ENCODE data around the gene SLC6A19. TPM values are rescaled to one million over a fixed set of nuclear protein-coding genes. Genes with fewer than 3 reads are reported as not detected.

Gene SLC6A19
- total RNA-seq, 1 experiment from 2014 or later = not detected

DNA sequence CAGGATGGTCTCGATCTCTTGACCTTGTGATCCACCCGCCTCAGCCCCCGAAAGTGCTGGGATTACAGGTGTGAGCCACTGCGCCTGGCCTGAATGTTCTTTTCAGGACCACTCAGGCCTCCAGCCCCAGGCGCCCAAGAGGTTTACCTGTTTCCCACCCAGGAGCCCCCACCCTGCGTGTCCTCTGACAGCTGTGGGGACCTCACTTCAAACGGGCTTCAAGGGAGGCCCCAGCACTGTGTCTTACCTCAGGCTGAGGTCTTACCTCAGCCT is 19.1 kb upstream of the SLC6A19 start:
- Histone ChIP-seq H3K9me3 (replicated peaks) (no peaks in the 10 kb centered on the region), H3K27ac (no peak overlapping the region), H3K4me3 (no peak overlapping the region), H3K27me3 (no peaks in the 10 kb centered on the region), H3K4me1 (no peaks in the 10 kb centered on the region), H3K36me3 (no peaks in the 10 kb centered on the region)
- DNase-seq = no peak

DNA sequence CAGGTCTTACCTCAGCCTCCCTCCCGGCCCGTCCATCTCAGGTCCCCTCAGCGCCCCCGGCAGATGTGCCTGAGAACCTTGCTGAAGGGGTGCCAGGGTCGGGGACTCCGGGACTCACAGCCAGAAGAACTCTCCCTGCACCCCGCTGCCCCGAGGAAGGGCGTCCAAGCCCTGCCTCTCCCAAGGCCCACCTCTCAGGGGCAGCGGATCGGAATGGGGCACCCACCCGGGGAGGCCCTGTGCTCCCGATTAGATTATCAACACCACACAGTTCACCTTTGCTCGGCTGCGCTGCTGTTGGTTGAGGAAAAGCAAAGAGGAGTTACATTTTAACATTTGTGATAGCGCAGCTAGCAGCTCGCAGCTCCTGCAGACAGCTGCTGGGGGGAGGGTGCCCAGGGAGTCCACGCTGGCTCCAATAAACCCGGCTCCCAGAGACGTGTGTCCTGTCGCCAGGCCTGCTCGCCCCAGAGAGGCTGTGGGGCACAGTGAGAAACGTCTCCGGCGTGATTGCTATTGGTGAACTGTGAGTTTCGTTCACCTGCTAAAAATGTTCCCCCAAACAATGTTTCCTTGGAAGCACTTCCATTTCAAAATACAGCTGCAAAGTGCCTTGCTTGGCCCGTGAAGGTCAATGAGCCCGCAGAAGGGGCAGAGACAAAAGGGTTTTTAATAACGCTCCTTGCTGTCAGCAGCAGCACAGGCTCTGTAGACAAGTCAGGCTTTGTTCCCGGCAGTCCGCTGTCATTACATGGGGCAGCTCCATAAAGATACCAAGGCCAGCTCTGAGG is 18.6 kb upstream of the SLC6A19 start:
- H3K4me3 ChIP-seq = no peak overlapping the region
- peak in 1 of 2 experiments; percentile 31 for DNase-seq
- no peaks in the 10 kb centered on the region for H3K36me3 ChIP-seq
- no peak overlapping the region for H3K27ac ChIP-seq
- H3K9me3 ChIP-seq (replicated peaks) = no peaks in the 10 kb centered on the region
- no peaks in the 10 kb centered on the region for H3K27me3 ChIP-seq
- H3K4me1 ChIP-seq = no peaks in the 10 kb centered on the region

DNA sequence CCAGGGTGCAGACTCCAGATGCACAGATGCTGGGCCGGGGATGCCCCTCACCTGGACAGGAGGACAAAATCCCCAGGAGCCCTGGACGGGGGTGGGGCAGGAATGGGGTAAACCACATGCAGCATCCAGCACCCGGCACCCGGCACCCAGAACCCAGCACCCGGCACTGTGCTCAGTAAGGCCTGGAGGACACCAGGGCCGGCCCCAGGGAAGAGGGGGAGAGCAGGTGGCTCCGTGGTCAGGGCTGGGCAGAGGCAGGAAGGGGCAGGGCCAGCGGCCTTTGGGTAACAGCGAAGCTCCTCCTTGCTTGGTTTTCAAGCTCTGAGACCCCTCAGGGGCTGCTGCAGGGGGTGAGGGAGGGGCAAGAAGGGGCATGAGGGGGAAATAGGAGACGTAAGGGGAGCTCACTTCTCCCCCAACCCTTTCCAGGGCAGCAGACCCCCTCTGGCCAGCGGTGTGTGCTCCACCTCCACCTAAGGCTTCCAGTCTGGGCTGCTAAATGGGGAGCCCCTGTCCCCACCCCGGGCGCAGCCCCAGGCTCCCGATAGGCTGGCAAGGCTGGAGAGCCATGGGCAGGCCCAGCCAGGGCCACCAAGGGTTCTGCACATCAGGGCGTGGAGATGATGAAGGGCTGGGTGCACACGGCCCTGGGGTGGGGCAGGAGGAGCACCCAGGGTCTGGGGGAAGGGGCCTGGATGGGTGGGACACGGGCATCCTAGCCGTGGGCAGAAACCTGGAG is 17.8 kb upstream of the SLC6A19 start:
- H3K4me1 ChIP-seq = no peaks in the 10 kb centered on the region
- no peak overlapping the region for H3K4me3 ChIP-seq
- H3K27ac ChIP-seq = no peak overlapping the region
- DNase-seq = no peak
- H3K27me3 ChIP-seq = no peaks in the 10 kb centered on the region
- H3K9me3 ChIP-seq (replicated peaks) = no peaks in the 10 kb centered on the region
- H3K36me3 ChIP-seq = no peaks in the 10 kb centered on the region

DNA sequence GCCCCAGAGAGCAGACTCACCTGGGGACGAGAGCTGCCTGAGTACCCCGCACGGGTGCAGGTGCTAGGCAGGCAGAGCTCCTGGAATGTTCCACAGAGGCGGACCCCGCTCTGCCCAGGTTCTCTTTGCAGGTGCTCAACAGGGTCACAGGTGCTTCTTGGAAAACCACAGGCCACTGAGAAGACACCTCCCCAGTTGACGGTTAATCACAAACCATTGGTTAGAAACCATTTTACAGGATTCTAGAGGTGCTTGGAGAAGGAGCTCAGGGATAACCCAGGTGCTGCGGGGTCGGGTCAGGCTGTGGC is 17.3 kb upstream of the SLC6A19 start:
- H3K9me3 ChIP-seq (replicated peaks) = no peaks in the 10 kb centered on the region
- no peak for DNase-seq
- H3K27ac ChIP-seq = no peak overlapping the region
- no peaks in the 10 kb centered on the region for H3K27me3 ChIP-seq
- no peaks in the 10 kb centered on the region for H3K4me1 ChIP-seq
- H3K36me3 ChIP-seq = no peaks in the 10 kb centered on the region
- no peak overlapping the region for H3K4me3 ChIP-seq

DNA sequence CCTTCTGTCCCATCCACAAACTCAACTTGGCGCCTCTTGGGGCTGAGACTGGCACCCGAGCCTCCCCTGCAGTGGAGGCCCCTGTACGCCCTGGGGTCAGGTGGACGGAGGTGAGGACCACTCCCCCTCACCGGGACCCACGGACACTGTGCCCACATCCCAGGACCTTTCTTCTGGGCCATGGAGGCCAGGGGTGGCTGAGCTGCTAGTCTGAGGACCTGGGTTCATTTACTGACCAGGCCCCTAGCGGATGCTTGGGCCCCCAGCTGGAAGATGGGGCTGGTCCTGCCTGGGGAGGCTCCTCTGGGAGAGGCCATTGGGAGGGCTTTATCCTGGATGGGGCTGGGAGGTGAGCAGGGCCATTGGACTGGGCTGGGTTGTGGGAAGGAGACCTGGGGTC is 16.9 kb upstream of the SLC6A19 start:
- DNase-seq = no peak
- Histone ChIP-seq H3K27me3 (no peaks in the 10 kb centered on the region), H3K27ac (no peak overlapping the region), H3K36me3 (no peaks in the 10 kb centered on the region), H3K9me3 (replicated peaks) (no peaks in the 10 kb centered on the region), H3K4me3 (no peak overlapping the region), H3K4me1 (no peaks in the 10 kb centered on the region)

DNA sequence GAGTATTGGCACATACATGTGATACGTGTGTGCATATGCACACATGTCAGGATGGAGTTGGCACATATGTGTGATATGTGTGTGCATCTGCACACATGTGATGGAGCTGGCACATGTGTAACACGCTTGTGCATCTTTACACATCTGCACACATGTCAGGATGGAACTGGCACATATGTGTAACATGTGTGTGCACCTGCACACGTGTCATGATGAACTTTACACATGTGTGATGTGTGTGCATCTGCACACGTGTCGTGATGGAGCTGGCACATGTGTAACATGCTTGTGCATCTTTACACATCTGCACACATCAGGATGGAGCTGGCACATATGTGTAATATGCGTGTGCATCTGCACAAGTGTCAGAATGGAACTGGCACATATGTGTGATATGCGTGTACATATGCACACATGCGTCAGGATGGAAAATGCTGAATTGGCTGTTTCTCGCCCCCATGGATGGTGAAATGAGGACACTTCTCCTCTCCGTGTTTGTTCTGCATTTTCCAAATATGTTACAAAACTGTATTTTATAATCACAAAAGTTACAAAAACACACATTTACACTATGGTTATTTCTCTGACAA is 16.3 kb upstream of the SLC6A19 start:
- Histone ChIP-seq H3K9me3 (replicated peaks) (no peaks in the 10 kb centered on the region), H3K27ac (no peak overlapping the region), H3K4me3 (no peak overlapping the region), H3K36me3 (no peaks in the 10 kb centered on the region), H3K4me1 (no peaks in the 10 kb centered on the region), H3K27me3 (no peaks in the 10 kb centered on the region)
- DNase-seq = no peak

DNA sequence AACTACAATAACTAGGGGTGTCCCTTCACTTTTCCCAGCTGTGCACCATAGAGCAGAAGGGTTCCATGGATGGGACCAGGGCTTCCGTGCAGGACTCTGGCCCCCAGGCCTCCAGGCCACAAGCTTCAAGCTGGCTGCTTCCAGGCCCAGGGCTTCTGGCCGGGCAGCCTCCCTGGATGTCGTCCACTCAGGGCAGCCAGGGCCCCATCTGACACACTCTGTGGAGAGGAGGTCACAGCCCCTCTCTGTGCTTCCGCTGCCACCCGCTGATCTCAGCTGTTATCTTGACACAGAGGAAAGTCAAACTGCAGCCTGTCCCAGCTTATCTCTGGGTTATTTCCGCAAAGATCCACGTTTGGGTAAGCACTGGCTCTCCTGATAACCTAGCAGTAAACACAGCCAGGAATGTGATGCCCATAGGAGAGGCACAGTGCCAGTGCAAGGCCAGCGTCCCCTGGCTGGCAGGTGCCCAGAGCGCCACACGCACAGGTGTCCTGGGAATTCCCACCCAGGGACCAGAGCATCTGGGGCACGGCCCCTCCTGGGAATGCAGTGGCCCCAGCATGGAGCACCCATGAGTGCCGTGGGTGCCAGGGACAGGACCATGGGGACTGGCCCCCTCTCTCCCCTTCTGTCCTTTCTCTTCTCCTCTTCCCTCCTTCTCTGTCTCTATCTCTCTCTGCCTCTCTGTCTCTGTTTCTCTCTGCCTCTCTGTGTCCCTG is 15.6 kb upstream of the SLC6A19 start:
- H3K4me3 ChIP-seq = no peak overlapping the region
- no peaks in the 10 kb centered on the region for H3K36me3 ChIP-seq
- H3K27ac ChIP-seq = no peak overlapping the region
- H3K4me1 ChIP-seq = no peaks in the 10 kb centered on the region
- no peaks in the 10 kb centered on the region for H3K27me3 ChIP-seq
- no peak for DNase-seq
- H3K9me3 ChIP-seq (replicated peaks) = no peaks in the 10 kb centered on the region

DNA sequence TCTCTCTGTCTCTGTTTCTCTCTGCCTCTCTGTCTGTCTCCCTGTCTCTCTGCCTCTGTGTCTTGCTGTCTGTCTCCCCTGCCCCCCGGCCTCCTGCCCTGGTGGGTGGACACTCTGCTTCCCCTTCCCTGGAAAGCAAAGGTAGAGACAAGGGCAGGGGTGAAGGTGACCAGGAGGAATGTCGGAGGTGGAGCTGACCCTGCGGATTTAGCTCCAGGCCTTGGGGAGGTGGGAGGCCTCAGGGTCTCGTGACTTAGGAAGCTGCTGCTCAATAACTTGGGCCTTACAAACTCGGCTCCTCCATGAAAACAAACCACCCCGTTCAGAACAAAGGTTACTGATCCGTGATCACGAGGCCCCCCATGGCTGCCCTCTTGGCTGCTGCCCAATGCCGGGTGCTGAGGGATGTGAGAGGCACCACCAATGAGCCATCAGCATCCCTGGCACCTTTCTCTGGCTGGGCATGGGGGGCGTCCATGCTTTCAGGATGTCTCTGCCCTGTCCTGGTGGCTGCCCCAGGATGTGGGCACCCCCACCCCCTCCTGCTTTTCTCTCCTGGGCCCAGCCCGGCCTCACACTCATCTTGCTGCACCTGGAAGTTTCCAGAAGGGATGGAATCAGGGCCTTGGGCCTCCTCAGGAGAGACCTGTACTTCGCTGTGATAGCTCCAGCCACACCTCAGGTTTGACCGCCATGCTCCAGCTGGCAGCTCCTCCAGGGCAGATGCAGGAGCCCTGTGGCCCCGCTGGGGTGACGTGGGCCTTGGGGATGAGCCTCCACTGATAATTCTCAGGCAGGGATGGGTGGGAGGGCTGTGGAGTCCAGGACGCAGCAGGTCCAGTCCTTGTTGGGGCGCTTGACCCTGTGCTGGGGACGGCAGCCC is 14.8 kb upstream of the SLC6A19 start:
- H3K9me3 ChIP-seq (replicated peaks) = no peaks in the 10 kb centered on the region
- H3K27me3 ChIP-seq = no peaks in the 10 kb centered on the region
- no peak overlapping the region for H3K4me3 ChIP-seq
- DNase-seq = no peak
- H3K36me3 ChIP-seq = no peaks in the 10 kb centered on the region
- no peak overlapping the region for H3K27ac ChIP-seq
- H3K4me1 ChIP-seq = no peaks in the 10 kb centered on the region

DNA sequence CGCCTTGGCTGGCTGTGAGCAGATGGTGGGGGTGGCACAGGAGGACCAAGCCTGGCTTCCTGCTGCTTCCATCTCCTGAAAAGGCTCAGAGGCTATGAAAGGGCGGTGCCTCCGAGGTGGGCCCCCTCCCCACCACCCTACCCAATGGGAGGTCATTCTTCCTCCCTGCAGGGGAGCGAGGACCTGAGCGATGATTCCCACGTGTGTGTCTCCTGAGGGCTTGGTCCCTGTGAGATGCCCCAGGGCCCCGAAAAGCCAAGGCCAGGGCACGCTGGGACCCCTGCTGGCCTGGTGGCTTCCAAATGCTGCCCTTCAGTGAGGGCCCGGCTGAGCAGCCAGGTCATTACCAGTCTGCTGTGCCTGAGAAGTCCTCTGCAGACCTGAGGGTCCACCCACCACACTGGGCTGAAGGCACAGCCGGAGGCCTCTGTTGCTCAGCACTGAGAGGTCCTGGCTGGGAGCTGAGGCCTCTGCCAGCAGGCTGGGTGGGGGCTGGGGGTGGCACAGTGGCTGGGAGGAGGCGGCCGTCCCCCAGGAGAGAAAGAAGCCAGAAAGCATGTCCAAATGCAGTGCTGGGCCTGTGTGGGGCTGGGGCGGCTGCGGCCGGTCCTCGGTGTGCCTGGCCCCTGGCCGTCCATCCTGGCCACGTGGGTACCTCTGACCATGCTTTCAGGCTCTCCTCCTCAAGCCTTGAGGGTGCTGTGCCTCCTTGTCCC is 14.0 kb upstream of the SLC6A19 start:
- H3K4me1 ChIP-seq = no peaks in the 10 kb centered on the region
- no peak for DNase-seq
- no peak overlapping the region for H3K4me3 ChIP-seq

DNA sequence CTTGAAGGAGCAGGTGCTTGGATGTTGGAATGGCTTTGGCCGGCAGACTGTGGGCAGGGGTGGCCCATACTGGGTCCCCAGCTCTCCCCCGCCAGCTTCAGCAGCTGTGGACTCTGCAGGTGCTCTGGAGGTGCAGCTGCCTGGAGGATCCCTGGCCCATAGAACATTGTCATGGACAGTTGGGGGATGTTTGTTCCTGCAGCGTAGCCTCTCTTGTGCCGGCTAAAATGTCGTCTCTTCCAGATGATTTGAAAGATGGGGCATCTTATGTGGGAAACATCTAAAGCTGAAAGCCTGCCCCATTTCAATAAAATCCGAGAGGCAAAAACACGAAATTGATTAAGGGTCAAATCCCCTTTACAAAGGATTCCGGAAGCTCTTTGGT is 13.5 kb upstream of the SLC6A19 start:
- Histone ChIP-seq H3K27me3 (no peaks in the 10 kb centered on the region), H3K9me3 (replicated peaks) (no peaks in the 10 kb centered on the region), H3K4me3 (no peak overlapping the region), H3K36me3 (no peaks in the 10 kb centered on the region), H3K4me1 (no peaks in the 10 kb centered on the region), H3K27ac (no peak overlapping the region)
- DNase-seq = no peak

More for the DNA sequence above, 14.0 kb upstream of the SLC6A19 start:
- Histone ChIP-seq H3K27ac (no peak overlapping the region), H3K27me3 (no peaks in the 10 kb centered on the region), H3K36me3 (no peaks in the 10 kb centered on the region), H3K9me3 (replicated peaks) (no peaks in the 10 kb centered on the region)

DNA sequence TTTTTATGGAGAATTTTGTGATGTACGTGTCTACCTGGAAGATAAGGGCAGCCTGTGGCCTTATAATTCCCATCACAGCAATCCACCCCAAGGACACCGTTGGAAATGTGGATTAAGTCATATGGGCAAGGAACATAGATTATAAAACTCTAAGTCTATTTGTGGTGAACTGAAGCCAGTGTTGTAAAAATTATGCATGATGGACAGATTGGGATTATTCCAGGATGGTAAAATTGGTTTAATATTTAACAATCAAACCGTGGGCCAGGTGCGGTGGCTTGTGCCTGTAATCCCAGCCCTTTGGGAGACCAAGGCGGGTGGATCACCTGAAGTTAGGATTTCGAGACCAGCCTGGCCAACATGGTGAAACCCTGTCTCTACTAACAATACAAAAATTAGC is 12.9 kb upstream of the SLC6A19 start:
- DNase-seq = no peak
- no peak overlapping the region for H3K4me3 ChIP-seq
- no peaks in the 10 kb centered on the region for H3K27me3 ChIP-seq
- no peaks in the 10 kb centered on the region for H3K4me1 ChIP-seq
- no peak overlapping the region for H3K27ac ChIP-seq
- no peaks in the 10 kb centered on the region for H3K36me3 ChIP-seq
- H3K9me3 ChIP-seq (replicated peaks) = no peaks in the 10 kb centered on the region

DNA sequence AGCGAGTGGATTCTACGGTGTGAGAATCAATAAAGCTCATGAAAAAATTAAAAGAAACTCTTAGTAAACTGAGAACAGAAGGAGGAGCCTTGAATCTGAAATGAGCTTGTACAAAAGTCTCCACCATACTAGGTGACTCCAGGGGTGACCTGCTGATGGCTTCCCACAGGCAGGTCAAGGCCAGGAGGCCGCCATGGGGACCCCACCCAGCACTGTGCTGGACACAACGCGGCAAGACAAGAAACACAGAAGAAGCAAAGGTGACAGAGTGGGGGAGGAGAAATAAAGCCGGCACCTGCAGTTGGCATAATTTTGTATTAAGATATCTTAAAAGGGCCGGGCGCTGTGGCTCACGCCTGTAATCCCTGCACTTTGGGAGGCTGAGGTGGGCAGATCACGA is 12.1 kb upstream of the SLC6A19 start:
- Histone ChIP-seq H3K27me3 (no peaks in the 10 kb centered on the region), H3K4me3 (no peak overlapping the region), H3K36me3 (no peaks in the 10 kb centered on the region), H3K4me1 (no peaks in the 10 kb centered on the region), H3K27ac (no peak overlapping the region), H3K9me3 (replicated peaks) (no peaks in the 10 kb centered on the region)
- no peak for DNase-seq

DNA sequence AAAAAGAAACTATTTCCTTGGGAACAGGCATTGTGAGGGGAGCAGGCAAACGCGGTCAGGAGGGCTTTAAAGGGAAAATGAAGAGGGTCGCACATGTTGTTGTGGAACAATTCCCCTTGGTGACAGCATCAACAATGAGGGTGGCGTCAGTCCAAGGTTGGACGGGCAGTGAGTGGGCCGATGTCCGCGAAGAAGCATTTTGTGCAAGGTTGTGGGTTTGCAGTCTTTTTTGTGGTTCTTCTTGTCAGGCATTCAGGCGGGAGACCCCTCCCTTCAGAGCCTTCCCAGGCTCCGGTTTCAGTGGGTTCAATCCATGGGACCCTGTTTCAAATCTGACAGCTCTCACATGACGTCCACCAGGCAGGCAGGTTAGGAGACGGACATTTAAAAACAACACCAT is 11.1 kb upstream of the SLC6A19 start:
- no peak for DNase-seq
- Histone ChIP-seq H3K36me3 (no peaks in the 10 kb centered on the region), H3K27me3 (no peaks in the 10 kb centered on the region), H3K4me3 (no peak overlapping the region), H3K9me3 (replicated peaks) (no peaks in the 10 kb centered on the region), H3K27ac (no peak overlapping the region), H3K4me1 (no peaks in the 10 kb centered on the region)

DNA sequence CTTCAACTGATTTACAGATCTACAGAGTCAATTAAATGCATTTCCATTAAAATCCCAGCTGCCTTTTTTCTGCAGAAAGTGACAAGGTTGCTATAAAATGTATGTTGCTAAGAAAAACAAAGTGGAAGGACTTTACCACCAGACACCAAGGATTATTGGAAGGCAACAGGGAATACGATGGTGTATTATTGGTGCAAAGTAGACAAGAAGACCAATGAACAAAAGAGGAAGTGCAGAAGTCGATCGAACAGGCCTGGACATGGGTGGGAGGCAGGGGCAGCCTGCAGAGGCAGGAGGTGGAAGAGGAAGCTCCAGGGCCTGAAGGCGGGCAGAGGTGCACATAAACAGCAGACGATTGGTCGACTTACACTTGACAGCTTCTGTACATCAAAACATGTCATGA is 10.6 kb upstream of the SLC6A19 start:
- Histone ChIP-seq H3K9me3 (replicated peaks) (no peaks in the 10 kb centered on the region), H3K4me1 (no peaks in the 10 kb centered on the region), H3K4me3 (no peak overlapping the region), H3K27ac (no peak overlapping the region), H3K27me3 (no peaks in the 10 kb centered on the region), H3K36me3 (no peaks in the 10 kb centered on the region)
- DNase-seq = no peak

All from SJCRH30 (cell line).